ENCODE data around the gene ESPNL.
A peak's percentile ranks its signal among the peaks of the same experiment; 100 is the strongest.

Gene ESPNL

DNA sequence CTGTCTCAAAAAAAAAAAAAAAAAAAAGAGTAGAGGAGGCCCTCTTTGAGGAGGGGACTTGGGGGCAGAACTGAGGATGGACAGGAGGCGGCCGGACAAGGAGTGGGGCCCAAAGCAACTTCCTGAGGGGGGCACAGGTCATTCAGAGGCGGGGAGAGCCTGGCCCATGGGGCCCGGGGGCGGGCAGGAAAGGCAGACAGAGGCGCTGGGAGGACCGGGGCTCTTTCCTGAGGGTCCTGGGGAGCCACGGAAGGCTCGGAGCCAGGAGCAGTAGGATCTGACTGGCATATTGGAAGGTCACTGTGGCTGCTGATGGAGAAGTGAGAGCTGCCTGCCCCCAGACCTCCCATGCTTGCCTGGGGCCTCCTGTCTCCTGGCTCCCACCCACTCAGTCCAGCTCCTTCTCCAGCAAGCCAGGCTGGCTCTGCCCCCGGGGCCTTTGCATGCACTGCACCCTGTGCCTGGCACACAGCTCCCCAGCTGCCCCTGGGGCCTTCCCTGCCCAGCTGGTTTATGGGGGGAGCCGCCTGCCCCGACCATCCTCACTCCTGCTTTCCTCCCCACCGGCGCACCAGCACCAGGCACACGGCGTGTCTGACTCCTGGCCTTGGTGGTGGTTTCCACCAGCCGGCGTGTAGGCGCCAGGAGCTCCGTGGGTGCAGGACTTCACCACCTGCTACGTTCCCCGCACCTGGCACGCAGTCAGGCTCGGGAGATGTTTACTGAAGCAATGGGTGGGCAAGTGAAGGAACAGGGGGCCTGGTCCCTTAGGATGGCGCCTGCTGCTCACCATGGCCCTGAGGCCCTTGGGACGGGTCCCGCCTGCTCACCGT, 5.6 kb downstream of the ESPNL start:
- POLR2A ChIA-PET, result no interaction called here
- TF ChIP-seq, protein P1, sequence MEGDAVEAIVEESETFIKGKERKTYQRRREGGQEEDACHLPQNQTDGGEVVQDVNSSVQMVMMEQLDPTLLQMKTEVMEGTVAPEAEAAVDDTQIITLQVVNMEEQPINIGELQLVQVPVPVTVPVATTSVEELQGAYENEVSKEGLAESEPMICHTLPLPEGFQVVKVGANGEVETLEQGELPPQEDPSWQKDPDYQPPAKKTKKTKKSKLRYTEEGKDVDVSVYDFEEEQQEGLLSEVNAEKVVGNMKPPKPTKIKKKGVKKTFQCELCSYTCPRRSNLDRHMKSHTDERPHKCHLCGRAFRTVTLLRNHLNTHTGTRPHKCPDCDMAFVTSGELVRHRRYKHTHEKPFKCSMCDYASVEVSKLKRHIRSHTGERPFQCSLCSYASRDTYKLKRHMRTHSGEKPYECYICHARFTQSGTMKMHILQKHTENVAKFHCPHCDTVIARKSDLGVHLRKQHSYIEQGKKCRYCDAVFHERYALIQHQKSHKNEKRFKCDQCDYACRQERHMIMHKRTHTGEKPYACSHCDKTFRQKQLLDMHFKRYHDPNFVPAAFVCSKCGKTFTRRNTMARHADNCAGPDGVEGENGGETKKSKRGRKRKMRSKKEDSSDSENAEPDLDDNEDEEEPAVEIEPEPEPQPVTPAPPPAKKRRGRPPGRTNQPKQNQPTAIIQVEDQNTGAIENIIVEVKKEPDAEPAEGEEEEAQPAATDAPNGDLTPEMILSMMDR (IDR thresholded peaks at IDR 0.05; ENCODE audit: control extremely low read depth, extremely low read depth, low read depth, missing control alignments), result no peak
- no peak for DNase-seq (ENCODE audit: extremely low spot score)
- CTCF ChIA-PET, result interaction anchor here (1.2 to 1.6 kb wide), 4 partner anchors 34 to 247 kb away, joined by 3 to 4 read pairs (median 4); no protein-coding TSS in a partner anchor

DNA sequence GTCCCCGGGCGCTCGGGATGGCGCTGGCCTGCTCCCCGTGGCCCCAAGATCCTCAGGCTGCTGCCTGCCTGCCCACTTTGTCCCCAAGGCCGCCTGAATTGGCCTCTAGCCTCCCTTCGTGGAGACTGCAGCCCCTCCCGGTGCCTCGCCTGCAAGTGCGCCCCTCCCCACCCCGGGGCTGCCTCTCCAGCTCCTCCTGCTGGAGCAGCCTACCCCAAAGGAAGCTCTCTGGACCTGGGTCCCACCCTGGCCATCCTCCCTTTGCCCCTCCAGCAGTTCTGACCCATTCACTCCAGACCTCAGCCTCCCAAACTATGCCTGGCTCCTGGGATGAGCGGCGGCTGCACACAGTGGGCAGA, 6.2 kb downstream of the ESPNL start:
- POLR2A ChIA-PET, result no interaction called here
- no peak for DNase-seq (ENCODE audit: extremely low spot score)
- CTCF ChIA-PET, result interaction anchor here (1.2 to 1.6 kb wide), 3 partner anchors 138 to 248 kb away, joined by 3 to 4 read pairs (median 3); no protein-coding TSS in a partner anchor
- TF ChIP-seq, protein P1 (IDR thresholded peaks at IDR 0.05; ENCODE audit: control extremely low read depth, extremely low read depth, low read depth, missing control alignments), result no peak

DNA sequence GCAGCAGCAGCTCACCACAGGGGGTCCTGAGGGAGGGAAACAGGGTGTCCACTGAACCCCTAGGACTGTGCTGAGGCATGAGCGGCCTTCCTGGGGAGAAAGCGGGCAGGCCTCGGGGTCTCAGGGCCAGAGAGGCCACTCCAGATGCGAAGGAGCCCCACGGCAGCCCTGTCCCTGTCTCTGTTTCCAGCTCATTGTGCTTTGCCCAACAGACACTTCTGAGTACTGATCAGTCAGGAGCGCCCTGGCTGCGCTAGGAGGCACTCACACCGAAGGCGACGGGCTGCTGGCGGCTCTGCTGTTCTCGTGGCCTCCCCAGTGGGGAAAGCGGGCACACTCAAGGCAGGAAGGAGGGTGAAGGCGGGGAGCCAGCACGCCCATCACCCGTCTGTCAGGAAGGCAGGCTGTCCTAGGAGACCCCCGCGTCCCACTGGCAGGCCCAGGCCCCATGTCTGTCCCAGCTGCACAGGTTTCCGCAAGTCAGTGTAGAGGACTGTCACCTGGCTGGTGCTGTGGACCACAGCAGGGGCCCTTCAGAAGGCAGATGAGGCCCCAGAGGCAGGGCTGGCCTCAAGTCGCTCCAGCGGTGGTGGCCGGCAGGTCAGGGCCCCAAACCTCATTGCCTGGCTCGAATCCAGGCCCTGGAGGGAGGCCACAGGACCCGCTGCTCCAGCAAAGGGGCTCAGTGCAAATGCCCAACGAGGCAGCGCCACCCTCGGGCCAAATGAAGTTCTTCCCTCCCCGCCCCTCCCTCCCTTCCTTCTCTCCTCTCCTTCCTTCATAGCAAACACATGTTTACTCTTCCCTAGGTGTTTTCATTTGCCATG, 6.8 kb downstream of the ESPNL start:
- no peak for DNase-seq (ENCODE audit: extremely low spot score)
- CTCF ChIA-PET, result interaction anchor here (1.2 to 1.6 kb wide), 3 partner anchors 139 to 249 kb away, joined by 3 to 4 read pairs (median 3); no protein-coding TSS in a partner anchor
- TF ChIP-seq, protein P1 (IDR thresholded peaks at IDR 0.05; ENCODE audit: control extremely low read depth, extremely low read depth, low read depth, missing control alignments), result no peak
- POLR2A ChIA-PET, result no interaction called here

DNA sequence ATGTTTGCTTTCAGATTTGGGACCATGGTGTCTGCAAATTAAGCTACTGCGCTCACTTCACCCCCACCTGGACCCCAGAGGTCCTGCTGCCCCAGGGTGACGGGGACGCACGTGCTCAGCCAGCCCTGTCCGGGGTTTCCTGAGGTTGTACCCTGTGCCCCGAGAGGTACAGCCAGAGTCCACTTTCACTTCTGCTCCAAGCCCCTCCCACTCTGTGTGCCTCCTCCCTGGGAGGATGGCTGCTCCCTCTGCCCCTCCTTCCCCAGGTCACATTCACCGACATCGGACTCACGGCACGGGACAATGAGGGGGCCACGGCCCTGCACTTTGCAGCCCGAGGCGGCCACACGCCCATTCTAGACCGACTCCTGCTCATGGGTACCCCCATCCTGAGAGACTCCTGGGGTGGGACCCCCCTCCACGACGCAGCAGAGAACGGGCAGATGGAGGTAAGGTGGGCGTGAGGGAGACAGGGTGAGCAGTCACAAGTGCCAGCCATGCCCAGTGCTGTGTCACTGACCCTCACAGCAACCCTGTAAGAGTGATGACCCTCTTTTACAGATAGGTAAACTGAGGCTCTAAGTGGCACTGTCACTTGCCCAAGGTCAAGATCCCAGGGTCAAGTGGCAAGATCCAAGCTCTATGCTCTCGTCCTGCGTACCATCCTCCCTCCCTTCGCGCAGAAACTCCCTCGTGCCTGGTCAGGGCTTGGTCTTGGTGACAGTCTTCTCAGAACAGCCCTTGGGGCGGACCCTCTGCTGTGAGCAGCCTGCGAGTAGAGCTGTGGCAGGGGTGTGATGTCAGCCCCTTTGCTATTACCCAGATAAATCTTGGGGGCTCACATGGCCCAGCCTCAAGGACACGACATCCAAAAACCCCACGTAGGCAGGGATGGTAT, 7.6 kb downstream of the ESPNL start:
- ChIA-PET CTCF (interaction anchor here (1.6 to 1.7 kb wide), 3 partner anchors 140 to 249 kb away, joined by 3 to 4 read pairs (median 4); no protein-coding TSS in a partner anchor), POLR2A (no interaction called here)
- TF ChIP-seq, protein P1 (IDR thresholded peaks at IDR 0.05; ENCODE audit: control extremely low read depth, extremely low read depth, low read depth, missing control alignments), result no peak
- DNase-seq (ENCODE audit: extremely low spot score), result peak; percentile 78

DNA sequence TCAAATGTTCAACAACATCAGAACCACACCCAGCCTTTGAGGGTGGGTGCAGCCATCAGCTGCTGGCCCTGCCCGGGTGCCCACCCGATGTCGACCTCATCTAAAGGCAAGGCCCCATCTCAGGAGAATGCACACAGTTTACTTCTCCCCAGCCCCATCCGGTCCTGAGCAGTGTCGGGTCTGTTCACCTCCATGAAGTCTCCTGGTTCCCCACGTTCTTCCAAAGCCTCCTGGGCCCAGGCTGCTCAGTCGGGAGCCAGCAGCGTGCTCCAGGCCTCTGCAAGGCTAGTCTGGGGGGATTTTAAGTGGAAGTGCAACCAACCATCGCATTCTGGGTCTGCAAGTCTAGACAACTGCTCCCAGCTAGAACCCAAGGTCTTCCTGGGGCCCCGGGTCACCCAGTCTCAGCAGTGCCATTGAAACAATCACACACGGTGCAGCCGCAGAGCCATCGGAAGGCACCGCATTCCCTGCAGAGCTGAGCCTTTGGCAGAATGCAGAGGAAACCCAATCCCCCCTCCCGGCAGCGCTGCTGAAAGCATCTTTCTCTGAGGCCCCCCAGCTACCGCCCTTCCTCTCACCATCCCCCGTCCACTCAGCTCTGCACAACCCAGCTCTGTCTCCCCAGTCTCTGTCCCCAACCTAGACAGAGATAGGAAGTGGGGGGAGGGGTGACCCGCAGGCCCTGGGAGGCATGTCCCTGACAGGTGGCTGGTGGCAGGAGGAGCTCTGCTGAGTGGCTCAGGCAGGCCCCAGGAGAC, 8.5 kb downstream of the ESPNL start:
- ChIA-PET POLR2A (interaction anchor here (0.5 kb wide), 1 partner anchor 174 kb away, joined by 4 read pairs; no protein-coding TSS in a partner anchor), CTCF (interaction anchor here (1.0 to 1.7 kb wide), 3 partner anchors 10 to 250 kb away, joined by 3 to 4 read pairs (median 4); no protein-coding TSS in a partner anchor)
- TF ChIP-seq, protein P1 (IDR thresholded peaks at IDR 0.05; ENCODE audit: control extremely low read depth, extremely low read depth, low read depth, missing control alignments), result no peak
- no peak for DNase-seq (ENCODE audit: extremely low spot score)
